Lung microvascular endothelial cell (primary cell): ENCODE data around the gene TMEM181. TPM values are rescaled to one million over a fixed set of nuclear protein-coding genes. Genes with fewer than 3 reads are reported as not detected.
"Not testable (repeated sequence)": the region's sequence is repeated elsewhere in the genome, so short reads cannot be mapped to it uniquely, and the experiment has no call there.

Experiments used
- DNase-seq, 2 donors: peaks; one replicate each; pipeline versions ENCODE4 v3.0.0 to v3.0.0-alpha.2; 2010; ENCODE audit warnings: low read depth in 2 of 2
- total RNA-seq: library from RNA; depleted of rRNA; stranded (reverse); fragments of >200 nt; gene quantifications from 2 replicates; pipeline ENCODE4 v1.2.1, GENCODE V29; 2014

TMEM181 gene
- total RNA-seq, 1 donor from 2014 or later = 48.2 TPM

GRCh38 chr6:158620963-158621693 is 61.2 kb downstream of the TMEM181 start:
- no peak for DNase-seq

GRCh38 chr6:158621694-158622544 is 62.0 kb downstream of the TMEM181 start:
- DNase-seq = peak in 1 of 2 donors; percentile 35

GRCh38 chr6:158622545-158623190 is 62.8 kb downstream of the TMEM181 start:
- no peak for DNase-seq

DNA sequence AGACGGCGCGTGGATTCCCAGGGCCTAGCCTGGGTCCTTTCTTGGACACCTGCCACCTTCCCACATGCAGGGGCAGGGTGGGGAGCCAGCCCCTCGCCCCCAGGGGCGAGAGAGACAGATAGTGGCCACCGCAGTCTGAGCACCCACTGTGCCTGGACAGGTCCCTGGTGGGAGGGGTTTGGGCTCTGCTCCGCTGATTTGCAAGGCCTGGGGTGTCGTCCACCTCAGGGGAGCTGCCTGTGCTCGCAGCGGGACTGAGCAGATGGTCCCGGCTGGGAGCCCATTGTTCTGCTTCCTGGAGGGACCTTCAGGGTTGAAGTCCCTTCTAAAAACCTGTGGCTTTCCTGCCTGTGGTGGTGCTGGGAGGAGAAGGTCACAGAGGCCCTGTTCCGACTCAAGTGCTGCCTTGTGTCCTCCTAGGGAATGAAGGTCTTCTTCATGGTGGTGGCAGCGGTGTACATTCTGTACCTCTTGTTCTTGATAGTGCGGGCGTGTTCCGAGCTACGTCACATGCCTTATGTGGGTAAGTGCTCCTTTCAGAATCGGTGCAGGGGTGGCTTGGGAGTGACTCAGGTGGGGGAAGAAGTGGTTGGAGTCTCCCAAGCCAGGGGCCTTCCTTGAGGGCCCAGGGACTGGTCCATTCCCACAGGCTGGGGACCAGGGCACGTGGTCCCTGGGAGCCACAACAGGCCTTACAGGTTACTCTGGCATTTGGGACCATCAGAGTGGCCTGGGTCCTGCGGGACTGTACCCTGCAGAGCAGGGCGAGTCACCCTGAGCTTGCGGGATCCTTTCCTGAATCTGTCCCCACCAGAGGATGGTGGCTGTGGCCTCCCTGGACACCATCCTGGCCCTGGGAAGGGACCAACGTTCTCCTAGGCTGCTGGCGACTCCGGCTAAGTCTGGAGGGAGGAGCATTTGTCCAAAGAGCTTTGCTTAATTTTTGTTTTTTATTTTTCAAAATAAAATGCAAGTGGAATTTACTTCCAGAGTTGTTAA is 65.1 kb downstream of the TMEM181 start:
- DNase-seq = no peak

GRCh38 chr6:158625881-158626305 is 66.0 kb downstream of the TMEM181 start:
- DNase-seq = no peak

- DNase-seq = no peak
Observed at GRCh38 chr6:158626360-158627167, 66.7 kb downstream of the TMEM181 start.

GRCh38 chr6:158627168-158627939 is 67.5 kb downstream of the TMEM181 start:
- no peak for DNase-seq

DNA sequence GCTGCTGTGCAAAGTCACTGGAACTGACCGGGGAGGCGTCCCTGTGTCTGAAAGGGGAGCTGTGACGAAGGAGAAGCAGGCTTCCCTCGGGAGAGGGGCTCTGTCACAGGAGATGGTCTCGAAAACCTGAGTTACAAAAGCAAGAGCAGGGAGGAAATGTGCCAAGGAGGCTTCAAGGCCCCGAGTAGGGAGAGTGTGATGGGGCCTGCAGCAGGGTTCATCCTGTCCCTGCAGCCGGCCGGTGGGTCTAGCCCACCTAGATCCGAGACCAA is 68.0 kb downstream of the TMEM181 start:
- DNase-seq = no peak

- no peak for DNase-seq
Observed at GRCh38 chr6:158628542-158628941, 68.7 kb downstream of the TMEM181 start.

DNA sequence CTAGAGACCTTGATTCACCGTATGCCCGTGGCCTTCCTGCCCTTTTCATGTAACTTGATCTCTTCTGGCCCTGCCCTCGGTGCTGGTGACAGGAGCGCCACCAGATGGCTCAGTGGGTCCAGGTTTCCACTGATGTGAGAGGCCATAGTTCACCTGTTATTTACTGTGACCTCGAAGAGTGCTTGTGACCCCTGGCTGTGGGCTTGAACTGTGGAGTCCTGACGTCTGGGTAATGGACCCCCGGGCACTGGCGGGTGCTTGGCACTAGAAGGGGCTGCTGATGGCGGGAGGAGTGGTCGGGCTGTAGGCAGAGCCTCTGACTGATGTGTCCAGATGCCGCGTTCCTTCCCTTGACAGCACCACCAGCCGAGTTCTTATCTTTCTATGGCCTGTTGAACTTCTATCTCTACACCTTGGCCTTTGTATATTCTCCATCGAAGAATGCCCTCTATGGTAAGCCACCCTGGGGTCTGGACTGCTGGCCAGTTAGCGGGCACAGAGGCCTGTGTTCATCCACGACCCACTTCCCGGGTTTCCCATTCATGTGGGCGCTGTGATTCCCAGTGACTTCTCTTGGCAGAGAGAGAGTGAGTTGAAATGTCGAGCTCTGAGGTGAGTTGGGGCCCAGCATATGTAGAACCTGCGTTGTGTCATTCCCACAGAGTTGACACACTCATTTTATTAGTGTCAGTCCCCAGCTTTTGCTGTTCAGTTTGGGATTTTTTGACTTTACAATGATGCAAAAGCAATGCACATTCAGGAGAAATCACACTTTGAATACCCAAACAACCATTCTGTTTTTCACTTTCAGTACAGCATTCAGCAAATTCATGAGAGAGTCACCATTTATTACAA is 69.7 kb downstream of the TMEM181 start:
- no peak for DNase-seq

GRCh38 chr6:158630938-158631616 is 71.2 kb downstream of the TMEM181 start:
- peak in 1 of 2 donors; percentile 45 for DNase-seq

DNA sequence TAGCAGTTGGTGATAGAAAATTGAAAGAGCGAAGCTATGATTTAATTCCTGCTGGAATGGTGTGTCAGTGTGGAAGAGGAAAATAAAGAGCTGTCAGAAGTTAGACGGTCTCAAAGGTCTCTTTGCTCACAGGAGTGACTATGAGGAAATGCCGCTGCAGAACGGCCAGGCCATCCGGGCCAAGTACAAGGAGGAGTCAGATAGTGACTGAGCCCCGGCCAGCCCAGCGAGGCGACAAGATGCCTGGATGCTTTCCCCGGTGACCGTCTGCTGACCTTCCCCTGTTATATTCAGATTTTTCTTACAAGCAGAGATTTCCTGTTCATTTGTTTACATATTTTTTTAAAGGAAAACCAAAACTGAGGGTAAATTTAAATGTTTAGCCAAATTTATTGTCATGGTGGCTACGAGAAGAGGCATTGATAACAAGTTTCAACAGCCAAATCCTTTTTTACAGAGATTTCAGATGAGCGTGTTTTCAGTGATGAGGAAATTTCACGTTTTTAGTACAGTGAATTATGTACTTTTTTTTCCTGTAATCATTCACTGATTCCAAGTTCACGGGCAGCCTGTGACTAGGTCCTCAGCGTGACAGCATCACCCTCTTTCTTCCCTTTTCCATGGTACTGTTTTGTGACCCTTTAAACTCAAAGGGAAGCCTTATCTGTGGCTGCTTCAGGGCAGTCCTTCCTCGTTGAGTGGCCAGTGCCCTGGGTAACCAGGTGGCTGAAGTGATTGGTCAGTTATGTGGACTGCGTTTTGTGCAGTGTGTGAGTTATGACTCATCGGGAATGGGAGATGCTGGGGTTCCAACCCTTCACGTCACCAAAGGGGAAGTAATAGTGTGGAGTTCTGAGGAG is 72.0 kb downstream of the TMEM181 start:
- DNase-seq = peak; percentile 88 to 94

- DNase-seq = not testable (repeated sequence)
Observed at GRCh38 chr6:158632538-158633119, 72.7 kb downstream of the TMEM181 start.

DNA sequence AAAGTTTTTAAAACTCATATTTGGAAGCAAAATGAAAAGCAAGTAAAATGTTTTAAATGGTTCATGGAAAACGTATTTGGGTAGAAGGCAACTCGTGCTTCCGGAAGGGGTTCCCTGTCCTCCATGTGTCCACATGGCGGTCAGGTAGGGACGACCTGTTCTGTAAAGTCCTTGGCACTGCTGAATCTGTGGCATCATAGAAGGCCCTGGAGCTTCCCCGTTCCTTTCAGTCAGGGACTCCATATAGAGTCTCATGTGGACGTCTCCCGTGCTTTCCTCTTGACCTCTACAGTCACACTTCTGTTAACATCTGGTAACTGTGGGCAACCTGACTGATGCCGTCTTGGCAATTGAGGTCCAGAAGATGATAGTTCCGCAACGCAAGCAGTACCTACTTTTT is 73.2 kb downstream of the TMEM181 start:
- no peak for DNase-seq

- no peak for DNase-seq
Observed at GRCh38 chr6:158634695-158635426, 75.0 kb downstream of the TMEM181 start.
